ENCODE measurements around the gene INHBB.
A peak's percentile ranks its signal among the peaks of the same experiment; 100 is the strongest.
"Not testable (repeated sequence)": the region's sequence is repeated elsewhere in the genome, so short reads cannot be mapped to it uniquely, and the experiment has no call there.

The INHBB gene

GRCh38 chr2:120346026-120346666 lies at the start of gene INHBB:
INHBB (plus strand) TSS chr2:120346136; CDS start chr2:120346189, 53 bp downstream.
- DNase-seq = no peak

- no peak for DNase-seq
Observed at GRCh38 chr2:120298173-120298835, 47.6 kb upstream of the INHBB start.

- no peak for DNase-seq
Observed at GRCh38 chr2:120299004-120299403, 46.9 kb upstream of the INHBB start.

- DNase-seq = no peak
Observed at GRCh38 chr2:120299561-120299960, 46.4 kb upstream of the INHBB start.

GRCh38 chr2:120300385-120300784 lies 45.6 kb upstream of the INHBB start:
- DNase-seq = no peak

GRCh38 chr2:120301284-120301683 lies 44.7 kb upstream of the INHBB start:
- DNase-seq = no peak

- no peak for DNase-seq
Observed at GRCh38 chr2:120302301-120302700, 43.6 kb upstream of the INHBB start.

GRCh38 chr2:120303177-120303576 lies 42.8 kb upstream of the INHBB start:
- no peak for DNase-seq

- no peak for DNase-seq
Observed at GRCh38 chr2:120305296-120305695, 40.6 kb upstream of the INHBB start.

- DNase-seq = no peak
Observed at GRCh38 chr2:120305937-120306490, 39.9 kb upstream of the INHBB start.

GRCh38 chr2:120307482-120307881 lies 38.5 kb upstream of the INHBB start:
- no peak for DNase-seq

GRCh38 chr2:120308038-120308910 lies 37.7 kb upstream of the INHBB start:
- no peak for DNase-seq

- no peak for DNase-seq
Observed at GRCh38 chr2:120310136-120310535, 35.8 kb upstream of the INHBB start.

- not testable (repeated sequence) for DNase-seq
Observed at GRCh38 chr2:120310841-120311240, 35.1 kb upstream of the INHBB start.

- no peak for DNase-seq
Observed at GRCh38 chr2:120312076-120312475, 33.9 kb upstream of the INHBB start.

- DNase-seq = peak; percentile 69
Observed at GRCh38 chr2:120312860-120313694, 32.9 kb upstream of the INHBB start.

- no peak for DNase-seq
Observed at GRCh38 chr2:120313695-120314615, 32.0 kb upstream of the INHBB start.

GRCh38 chr2:120314690-120315366 lies 31.1 kb upstream of the INHBB start:
- DNase-seq = peak; percentile 12

- no peak for DNase-seq
Observed at GRCh38 chr2:120315367-120316033, 30.4 kb upstream of the INHBB start.

- DNase-seq = no peak
Observed at GRCh38 chr2:120316071-120316470, 29.9 kb upstream of the INHBB start.

All from activated CD4-positive, alpha-beta T cell treated with anti-CD3 and anti-CD28 coated beads, Interleukin-2, amount 50 U/mL, for 1 hour (primary cell).